Retina (tissue), 1 donor: Measurements from ENCODE around the gene ACAD9.
"Not testable (repeated sequence)": the region's sequence is repeated elsewhere in the genome, so short reads cannot be mapped to it uniquely, and the experiment has no call there.

Experiments used
- DNase-seq: peaks from one replicate; pipeline ENCODE4 v3.0.0-alpha.2; 2016

Gene ACAD9

GRCh38 chr3:128879125-128879969 lies at the start of gene ACAD9:
Gene ACAD9 (plus strand): TSS chr3:128879620. CDS start chr3:128879692, 72 bp downstream.
- peak; percentile 99 for DNase-seq

- DNase-seq, result not testable (repeated sequence)
Measured at GRCh38 chr3:128829925-128830625, 49.3 kb upstream of the ACAD9 start.

- DNase-seq, result not testable (repeated sequence)
Measured at GRCh38 chr3:128830762-128831161, 48.7 kb upstream of the ACAD9 start.

- DNase-seq, result not testable (repeated sequence)
Measured at GRCh38 chr3:128832979-128833378, 46.4 kb upstream of the ACAD9 start.

- no peak for DNase-seq
Measured at GRCh38 chr3:128835096-128835495, 44.3 kb upstream of the ACAD9 start.

- no peak for DNase-seq
Measured at GRCh38 chr3:128841926-128842920, 37.2 kb upstream of the ACAD9 start.

GRCh38 chr3:128844502-128844901 lies 34.9 kb upstream of the ACAD9 start:
- DNase-seq, result no peak

GRCh38 chr3:128845119-128845777 lies 34.2 kb upstream of the ACAD9 start:
- DNase-seq, result no peak

GRCh38 chr3:128845778-128846485 lies 33.5 kb upstream of the ACAD9 start:
- DNase-seq, result peak; percentile 92

- no peak for DNase-seq
Measured at GRCh38 chr3:128846486-128846891, 32.9 kb upstream of the ACAD9 start.

GRCh38 chr3:128847666-128848370 lies 31.6 kb upstream of the ACAD9 start:
- no peak for DNase-seq

GRCh38 chr3:128848936-128849335 lies 30.5 kb upstream of the ACAD9 start:
- no peak for DNase-seq

- DNase-seq, result peak; percentile 14
Measured at GRCh38 chr3:128849911-128850455, 29.4 kb upstream of the ACAD9 start.

- DNase-seq, result no peak
Measured at GRCh38 chr3:128850544-128850943, 28.9 kb upstream of the ACAD9 start.

GRCh38 chr3:128851601-128852000 lies 27.8 kb upstream of the ACAD9 start:
- DNase-seq, result no peak

GRCh38 chr3:128853826-128854225 lies 25.6 kb upstream of the ACAD9 start:
- DNase-seq, result no peak

GRCh38 chr3:128854475-128854874 lies 24.9 kb upstream of the ACAD9 start:
- DNase-seq, result no peak

- no peak for DNase-seq
Measured at GRCh38 chr3:128855569-128855968, 23.9 kb upstream of the ACAD9 start.

GRCh38 chr3:128858167-128858566 lies 21.3 kb upstream of the ACAD9 start:
- DNase-seq, result no peak

- DNase-seq, result no peak
Measured at GRCh38 chr3:128859630-128860029, 19.8 kb upstream of the ACAD9 start.

- no peak for DNase-seq
Measured at GRCh38 chr3:128861491-128861890, 17.9 kb upstream of the ACAD9 start.
